ENCODE measurements around the gene FAM234B.

FAM234B gene

GRCh38 chr12:13038491-13039161 is 5.6 kb upstream of the FAM234B start:
- ChIA-PET CTCF (interaction anchor here (0.6 to 0.7 kb wide), 2 partner anchors 46 to 179 kb away, joined by 3 to 4 read pairs; no protein-coding TSS in a partner anchor), POLR2A (ENCODE audit: low non-redundant PET) (no interaction called here)

DNA sequence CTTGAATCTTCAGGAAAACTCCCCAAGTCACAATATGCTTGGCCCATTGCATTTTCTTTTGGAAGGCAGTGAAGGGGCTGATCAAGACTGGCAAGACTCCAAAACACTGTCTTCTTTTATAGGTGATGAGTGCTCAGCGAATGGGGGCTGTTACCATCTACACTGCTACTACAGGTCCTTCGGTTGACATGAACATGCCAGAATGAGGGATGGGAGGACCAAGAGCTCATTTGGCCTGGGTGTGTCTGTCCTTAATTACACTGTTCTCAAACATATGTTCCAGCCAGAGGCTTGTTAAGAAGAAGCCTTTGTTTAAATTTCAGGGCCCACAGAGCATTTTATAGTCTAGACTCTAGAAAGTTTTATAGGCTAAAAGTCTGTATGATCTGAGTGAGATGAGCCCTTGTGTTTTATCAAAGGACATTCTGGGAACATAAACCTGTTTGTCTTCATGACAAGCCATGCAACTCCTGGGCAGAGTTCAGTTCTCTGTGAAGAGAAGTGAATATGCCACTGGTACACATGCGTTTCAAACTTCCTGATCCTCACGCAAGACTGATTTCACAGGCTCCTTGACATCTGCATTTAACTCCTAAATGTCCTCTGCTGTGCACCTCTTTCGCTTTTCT is 4.7 kb upstream of the FAM234B start:
- ChIA-PET CTCF (interaction anchor here (0.6 kb wide), 1 partner anchor 34 kb away, joined by 3 read pairs; no protein-coding TSS in a partner anchor), POLR2A (ENCODE audit: low non-redundant PET) (no interaction called here)
- no peak for DNase-seq (ENCODE audit: low spot score)
- TF ChIP-seq, protein P1, sequence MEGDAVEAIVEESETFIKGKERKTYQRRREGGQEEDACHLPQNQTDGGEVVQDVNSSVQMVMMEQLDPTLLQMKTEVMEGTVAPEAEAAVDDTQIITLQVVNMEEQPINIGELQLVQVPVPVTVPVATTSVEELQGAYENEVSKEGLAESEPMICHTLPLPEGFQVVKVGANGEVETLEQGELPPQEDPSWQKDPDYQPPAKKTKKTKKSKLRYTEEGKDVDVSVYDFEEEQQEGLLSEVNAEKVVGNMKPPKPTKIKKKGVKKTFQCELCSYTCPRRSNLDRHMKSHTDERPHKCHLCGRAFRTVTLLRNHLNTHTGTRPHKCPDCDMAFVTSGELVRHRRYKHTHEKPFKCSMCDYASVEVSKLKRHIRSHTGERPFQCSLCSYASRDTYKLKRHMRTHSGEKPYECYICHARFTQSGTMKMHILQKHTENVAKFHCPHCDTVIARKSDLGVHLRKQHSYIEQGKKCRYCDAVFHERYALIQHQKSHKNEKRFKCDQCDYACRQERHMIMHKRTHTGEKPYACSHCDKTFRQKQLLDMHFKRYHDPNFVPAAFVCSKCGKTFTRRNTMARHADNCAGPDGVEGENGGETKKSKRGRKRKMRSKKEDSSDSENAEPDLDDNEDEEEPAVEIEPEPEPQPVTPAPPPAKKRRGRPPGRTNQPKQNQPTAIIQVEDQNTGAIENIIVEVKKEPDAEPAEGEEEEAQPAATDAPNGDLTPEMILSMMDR (conservative IDR thresholded peaks at IDR 0.05; ENCODE audit: low read depth), result no peak
- H3K27ac ChIP-seq, result no peak overlapping the region

More at GRCh38 chr12:13038491-13039161, 5.6 kb upstream of the FAM234B start:
- TF ChIP-seq, protein P1 (conservative IDR thresholded peaks at IDR 0.05; ENCODE audit: low read depth), result no peak
- DNase-seq (ENCODE audit: low spot score), result no peak
- H3K27ac ChIP-seq, result no peak overlapping the region

- no peak for DNase-seq (ENCODE audit: low spot score)
- ChIA-PET CTCF (no interaction called here), POLR2A (ENCODE audit: low non-redundant PET) (no interaction called here)
- no peak overlapping the region for H3K27ac ChIP-seq
- TF ChIP-seq, protein P1 (conservative IDR thresholded peaks at IDR 0.05; ENCODE audit: low read depth), result no peak
These were observed 3.0 kb upstream of the FAM234B start for GRCh38 chr12:13041224-13041623.

DNA sequence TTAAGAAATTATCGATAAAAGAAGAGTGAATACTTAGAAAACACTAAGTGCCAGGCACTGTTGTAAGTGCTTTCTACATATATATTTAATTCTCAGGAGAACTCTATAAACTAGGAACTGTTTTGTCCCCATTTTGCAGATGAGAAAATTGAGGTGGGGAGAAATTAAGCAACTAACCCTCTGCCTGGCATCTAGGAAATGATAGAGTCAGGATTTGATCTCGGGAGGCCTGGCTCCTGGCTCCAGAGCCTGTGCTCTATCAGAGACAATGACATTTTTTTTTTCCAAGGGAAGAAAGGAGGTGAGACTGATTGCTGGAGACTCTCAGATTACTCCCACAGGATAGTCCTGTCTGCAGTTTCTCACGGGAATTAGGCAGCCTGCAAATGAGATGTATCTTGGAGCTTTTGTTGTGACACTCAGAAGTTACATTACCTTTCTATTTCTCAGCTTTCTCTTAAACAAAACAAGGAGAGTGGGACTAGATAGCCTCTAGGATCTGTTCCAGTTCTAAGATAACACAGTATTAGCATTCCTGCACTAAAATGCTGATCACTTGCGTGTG is 1.4 kb upstream of the FAM234B start:
- DNase-seq (ENCODE audit: low spot score), result no peak
- POLR2A ChIA-PET (ENCODE audit: low non-redundant PET), result no interaction called here
- TF ChIP-seq, protein P1 (conservative IDR thresholded peaks at IDR 0.05; ENCODE audit: low read depth), result no peak
- H3K27ac ChIP-seq, result no peak overlapping the region
- CTCF ChIA-PET, result no interaction called here

- ChIA-PET CTCF (interaction anchor here (0.9 kb wide), 1 partner anchor 14 kb away, joined by 4 read pairs; no protein-coding TSS in a partner anchor), POLR2A (ENCODE audit: low non-redundant PET) (no interaction called here)
- DNase-seq (ENCODE audit: low spot score), result peak; percentile 19
- TF ChIP-seq, protein P1 (conservative IDR thresholded peaks at IDR 0.05; ENCODE audit: low read depth), result no peak
- H3K27ac ChIP-seq, result no peak overlapping the region; the same call in 1 of the 2 replicates
These were observed 722 bp downstream of the FAM234B start for GRCh38 chr12:13044906-13045299.

GRCh38 chr12:13045816-13046215 is 1.6 kb downstream of the FAM234B start:
- ChIA-PET POLR2A (ENCODE audit: low non-redundant PET) (no interaction called here), CTCF (interaction anchor here (0.5 kb wide), 1 partner anchor 322 kb away, joined by 3 read pairs; no protein-coding TSS in a partner anchor)
- H3K27ac ChIP-seq, result no peak overlapping the region
- TF ChIP-seq, protein P1 (conservative IDR thresholded peaks at IDR 0.05; ENCODE audit: low read depth), result no peak
- no peak for DNase-seq (ENCODE audit: low spot score)

Data from RWPE1 (cell line).